ENCODE results near the gene SPOCK2.

DNA sequence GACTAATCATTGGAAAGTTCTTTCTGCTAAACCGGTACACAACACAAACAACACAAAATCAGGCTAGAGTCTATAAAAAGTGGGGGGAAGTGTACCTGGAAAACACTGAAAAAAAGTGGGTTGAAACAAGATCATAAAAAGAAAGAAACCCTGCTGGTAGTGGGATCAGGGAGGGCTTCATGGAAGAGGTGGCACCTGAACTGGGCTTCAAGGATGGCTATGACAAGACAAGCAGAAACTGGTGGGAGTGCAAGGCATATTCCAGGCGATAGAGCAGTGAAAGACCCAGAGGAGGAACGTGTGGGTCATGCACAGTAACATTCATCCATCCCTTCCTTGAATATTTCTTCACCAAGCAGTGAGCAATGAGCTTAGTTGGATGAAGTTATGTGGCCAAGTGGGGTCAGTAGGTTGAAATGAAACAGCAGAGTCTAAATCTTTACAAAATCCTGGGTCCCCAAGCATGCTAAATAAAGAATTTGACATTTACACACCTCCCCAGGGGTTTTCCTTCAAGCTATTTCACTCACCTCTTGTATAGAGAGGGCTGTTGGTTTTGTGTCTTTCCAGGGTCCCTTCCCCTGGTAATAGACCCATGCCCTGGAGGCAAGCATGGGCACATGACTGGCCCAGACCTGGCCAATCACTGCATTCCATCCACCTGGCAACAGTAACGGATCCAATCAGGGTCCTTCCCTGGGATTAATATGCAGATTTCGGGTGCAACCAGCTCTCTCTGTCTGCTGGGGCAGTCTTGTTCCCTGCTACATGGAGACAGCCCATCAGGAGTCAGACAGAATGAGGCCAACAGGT is 38.2 kb downstream of the SPOCK2 start:
- TF ChIP-seq, protein P1, sequence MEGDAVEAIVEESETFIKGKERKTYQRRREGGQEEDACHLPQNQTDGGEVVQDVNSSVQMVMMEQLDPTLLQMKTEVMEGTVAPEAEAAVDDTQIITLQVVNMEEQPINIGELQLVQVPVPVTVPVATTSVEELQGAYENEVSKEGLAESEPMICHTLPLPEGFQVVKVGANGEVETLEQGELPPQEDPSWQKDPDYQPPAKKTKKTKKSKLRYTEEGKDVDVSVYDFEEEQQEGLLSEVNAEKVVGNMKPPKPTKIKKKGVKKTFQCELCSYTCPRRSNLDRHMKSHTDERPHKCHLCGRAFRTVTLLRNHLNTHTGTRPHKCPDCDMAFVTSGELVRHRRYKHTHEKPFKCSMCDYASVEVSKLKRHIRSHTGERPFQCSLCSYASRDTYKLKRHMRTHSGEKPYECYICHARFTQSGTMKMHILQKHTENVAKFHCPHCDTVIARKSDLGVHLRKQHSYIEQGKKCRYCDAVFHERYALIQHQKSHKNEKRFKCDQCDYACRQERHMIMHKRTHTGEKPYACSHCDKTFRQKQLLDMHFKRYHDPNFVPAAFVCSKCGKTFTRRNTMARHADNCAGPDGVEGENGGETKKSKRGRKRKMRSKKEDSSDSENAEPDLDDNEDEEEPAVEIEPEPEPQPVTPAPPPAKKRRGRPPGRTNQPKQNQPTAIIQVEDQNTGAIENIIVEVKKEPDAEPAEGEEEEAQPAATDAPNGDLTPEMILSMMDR (IDR thresholded peaks at IDR 0.05), result no peak
- no peak for TF ChIP-seq EP300 (IDR thresholded peaks at IDR 0.05)
- no peak for TF ChIP-seq POLR2A (IDR thresholded peaks at IDR 0.05)
